PC-3 (cell line): Measurements from ENCODE around the gene ATOSA. TPM values are rescaled to one million over a fixed set of nuclear protein-coding genes. Genes with fewer than 3 reads are reported as not detected.

Experiments used
- ATAC-seq: fragments of 200-7000 bp; cut with Tn5 transposase; 2 replicates; pipeline ENCODE4 v1.9.1; 2020; ENCODE audit warnings: mild to moderate bottlenecking, moderate library complexity
- BruUV-seq: library from RNA; stranded (reverse); fragments of 400-500 nt; replicated peaks from 2 replicates; lab custom pipeline; 2021; lab: Mats Ljungman, UMichigan
- CTCF ChIA-PET: fragments of 300-600 bp; sonication (Branson Sonifier 250); formaldehyde crosslinking; loops from one replicate; lab custom pipeline; 2022; ENCODE audit warnings: antibody characterized with exemption; lab: Charles Lee
- POLR2A ChIA-PET: fragments of 300-600 bp; sonication (Branson Sonifier 250); formaldehyde crosslinking; loops from one replicate; lab custom pipeline; 2022; ENCODE audit warnings: antibody characterized with exemption; ENCODE audit not compliant: unreplicated experiment; lab: Charles Lee
- DNase-seq: peaks from one replicate; pipeline ENCODE4 v3.0.0-alpha.2; 2015
- H2AFZ ChIP-seq: fragments of 300-600 bp; sonication (generic); 2 replicates; pipeline ENCODE4 v1.6.0; 2016; ENCODE audit warnings: antibody characterized with exemption, low read length
- H3F3A ChIP-seq: fragments of 300-600 bp; sonication (generic); one replicate; pipeline ENCODE4 v1.6.0; 2017; ENCODE audit warnings: antibody characterized with exemption, low read length, control low read depth, mild to moderate bottlenecking; ENCODE audit not compliant: unreplicated experiment
- H3K27ac ChIP-seq: fragments of 300-600 bp; sonication (generic); 2 replicates; pipeline ENCODE4 v1.5.1; 2016; ENCODE audit warnings: mild to moderate bottlenecking, low read length
- H3K27me3 ChIP-seq: fragments of 300-600 bp; sonication (generic); 2 replicates; pipeline ENCODE4 v1.6.1; 2016; ENCODE audit warnings: low read length, mixed read lengths
- H3K36me3 ChIP-seq: fragments of 300-600 bp; sonication (generic); 2 replicates; pipeline ENCODE4 v1.6.1; 2016; ENCODE audit warnings: low read depth, mixed run types, low read length, mixed read lengths
- H3K4me1 ChIP-seq: fragments of 300-600 bp; sonication (generic); 2 replicates; pipeline ENCODE4 v1.5.1; 2016; ENCODE audit warnings: low read length; ENCODE audit not compliant: insufficient read depth
- H3K4me2 ChIP-seq: fragments of 300-600 bp; sonication (generic); 2 replicates; pipeline ENCODE4 v1.6.0; 2016; ENCODE audit warnings: low read length
- H3K4me3 ChIP-seq: fragments of 300-600 bp; sonication (generic); 2 replicates; pipeline ENCODE4 v1.5.1; 2016; ENCODE audit warnings: mild to moderate bottlenecking, low read length, mixed read lengths
- H3K79me2 ChIP-seq: fragments of 300-600 bp; sonication (generic); 2 replicates; pipeline ENCODE4 v1.6.1; 2017; ENCODE audit warnings: low read length, mixed read lengths
- H3K9ac ChIP-seq: fragments of 300-600 bp; sonication (generic); 2 replicates; pipeline ENCODE4 v1.6.0; 2016; ENCODE audit warnings: mild to moderate bottlenecking, low read length
- H3K9me2 ChIP-seq: fragments of 300-600 bp; sonication (generic); replicated peaks from 2 replicates; pipeline ENCODE4 v1.6.1; 2016; ENCODE audit warnings: mixed run types, low read length, mixed read lengths
- H3K9me3 ChIP-seq: fragments of 300-600 bp; sonication (generic); 2 replicates; pipeline ENCODE4 v1.6.1; 2016; ENCODE audit warnings: low read length, mixed read lengths
- H4K20me1 ChIP-seq: fragments of 300-600 bp; sonication (generic); 2 replicates; pipeline ENCODE4 v1.6.1; 2016; ENCODE audit warnings: low read length, mixed read lengths
- CTCF ChIP-seq: fragments of 300-600 bp; sonication (generic); conservative IDR thresholded peaks from 2 replicates; pipeline ENCODE4 v1.5.1; 2017; ENCODE audit warnings: antibody characterized with exemption, low read depth, mild to moderate bottlenecking, low read length
- EZH2 ChIP-seq: fragments of 300-600 bp; sonication (generic); IDR thresholded peaks from one replicate; pipeline ENCODE4 v1.6.1; 2017; ENCODE audit warnings: antibody characterized with exemption, mild to moderate bottlenecking, low read length; ENCODE audit not compliant: unreplicated experiment
- EZH2phosphoT487 ChIP-seq: fragments of 300-600 bp; sonication (generic); IDR thresholded peaks from 2 replicates; pipeline ENCODE4 v1.6.1; 2018; ENCODE audit warnings: mild to moderate bottlenecking, antibody characterized with exemption, low read length, borderline replicate concordance
- intact Hi-C: fragments of 100-400 bp; cut with micrococcal nuclease; formaldehyde crosslinking; loops from 2 replicates; pipeline ENCODE4 v1.9.0; 2023
- total RNA-seq: library from RNA; depleted of rRNA; stranded (reverse); fragments of >200 nt; gene quantifications from 2 replicates; pipeline ENCODE4 v1.2.3, GENCODE V29; 2014

The ATOSA gene
- total RNA-seq, 1 experiment from 2014 or later: 8.7 TPM

- Histone ChIP-seq H2AFZ (peak overlapping the region; percentile 97), H3F3A (no peaks in the 10 kb centered on the region), H3K4me3 (peak overlapping the region; percentile 80), H3K27ac (peak overlapping the region; percentile 73), H3K4me2 (peak overlapping the region; percentile 95), H3K9ac (peak overlapping the region; percentile 68), H3K9me3 (no peaks in the 10 kb centered on the region), H3K27me3 (no peaks in the 10 kb centered on the region), H4K20me1 (no peaks in the 10 kb centered on the region), H3K9me2 (no peaks in the 10 kb centered on the region), H3K36me3 (0 out of 2 replicates have a peak, but pooled peaks cover 3% of the 10 kb centered on the region), H3K4me1 (peaks cover 20% of the 10 kb centered on the region), H3K79me2 (peaks cover 13% of the 10 kb centered on the region)
- DNase-seq (peak; percentile 41), ATAC-seq (peak; percentile 54)
- BruUV-seq: no TSS peak
- intact Hi-C loops: loop anchor here (1.0 to 5.0 kb wide), 4 partner anchors 26 to 344 kb away; partner anchors contain the start of gene ARPP19
- TF ChIP-seq CTCF (no peak), EZH2 (no peak), EZH2phosphoT487 (no peak)
- POLR2A ChIA-PET: no interaction called here
- CTCF ChIA-PET: no interaction called here
These were observed 538 bp downstream of the ATOSA start for GRCh38 chr15:52678468-52679231.

- POLR2A ChIA-PET: no interaction called here
- H4K20me1 ChIP-seq: no peaks in the 10 kb centered on the region
- H3K36me3 ChIP-seq: 0 out of 2 replicates have a peak, but pooled peaks cover 3% of the 10 kb centered on the region
- no peaks in the 10 kb centered on the region for H3F3A ChIP-seq
- ATAC-seq: peak; percentile 44
- H3K27me3 ChIP-seq: no peaks in the 10 kb centered on the region
- H3K9me2 ChIP-seq: no peaks in the 10 kb centered on the region
- intact Hi-C loops: loop anchor here (1.0 to 5.0 kb wide), 4 partner anchors 25 to 343 kb away; partner anchors contain the start of gene ARPP19
- peak overlapping the region; percentile 97 for H2AFZ ChIP-seq
- CTCF ChIA-PET: no interaction called here
- peak overlapping the region; percentile 95 for H3K4me2 ChIP-seq
- peak overlapping the region; percentile 80 for H3K4me3 ChIP-seq
- H3K4me1 ChIP-seq: peaks cover 28% of the 10 kb centered on the region
- H3K79me2 ChIP-seq: peaks cover 13% of the 10 kb centered on the region
- BruUV-seq: TSS peak; percentile 34
- H3K27ac ChIP-seq: peak overlapping the region; percentile 73
- DNase-seq: peak; percentile 57
- H3K9me3 ChIP-seq: no peaks in the 10 kb centered on the region
- peak overlapping the region; percentile 68 for H3K9ac ChIP-seq
- TF ChIP-seq CTCF (peak; percentile 35), EZH2 (no peak), EZH2phosphoT487 (no peak)
These were observed 1.4 kb downstream of the ATOSA start for GRCh38 chr15:52677593-52678467.
